HepG2 (cell line): ENCODE results near the gene COL9A2. TPM values are rescaled to one million over a fixed set of nuclear protein-coding genes. Genes with fewer than 3 reads are reported as not detected.

Experiments
- BRD4 ChIP-seq: sonication (generic); formaldehyde crosslinking; IDR thresholded peaks from 2 replicates; pipeline ENCODE4 v1.4.0; 2020; ENCODE audit warnings: missing genetic modification reagents
- CHCHD3 ChIP-seq: sonication (generic); formaldehyde crosslinking; IDR thresholded peaks from 2 replicates; pipeline ENCODE4 v1.8.0; 2022; ENCODE audit warnings: mild to moderate bottlenecking, missing genetic modification reagents, moderate library complexity
- GATA4 ChIP-seq: sonication (generic); IDR thresholded peaks from 2 replicates; pipeline ENCODE4 v1.6.1; 2016; ENCODE audit warnings: antibody characterized with exemption, low read depth, borderline replicate concordance
- JUNB ChIP-seq: sonication (generic); formaldehyde crosslinking; IDR thresholded peaks from 2 replicates; pipeline ENCODE4 v1.8.0; 2022; ENCODE audit warnings: missing genetic modification reagents, mild to moderate bottlenecking, borderline replicate concordance
- KLF6 ChIP-seq: IDR thresholded peaks from 2 replicates; pipeline ENCODE4 v1.8.0; 2016; ENCODE audit warnings: missing biosample characterization, missing genetic modification reagents
- MED1 ChIP-seq: sonication (generic); formaldehyde crosslinking; IDR thresholded peaks from 2 replicates; pipeline ENCODE4 v1.4.0; 2020; ENCODE audit warnings: missing genetic modification reagents
- NR2F1 ChIP-seq, 2 experiments: fragments of 450-650 bp in 1 of 2; formaldehyde crosslinking in 1 of 2; IDR thresholded peaks; 2 replicates each; pipeline versions ENCODE4 v1.5.0 to v1.6.1; 2016 to 2020; ENCODE audit warnings: mild to moderate bottlenecking in 1 of 2, missing compliant biosample characterization in 1 of 2, missing genetic modification reagents in 1 of 2, moderate library complexity in 1 of 2
- PHF21A ChIP-seq: sonication (generic); formaldehyde crosslinking; IDR thresholded peaks from 2 replicates; pipeline ENCODE4 v1.5.0; 2020; ENCODE audit warnings: mild to moderate bottlenecking, missing genetic modification reagents
- RXRA ChIP-seq: sonication (generic); formaldehyde crosslinking; IDR thresholded peaks from 2 replicates; pipeline ENCODE4 v1.5.1; 2020; ENCODE audit warnings: missing genetic modification reagents
- SP4 ChIP-seq: sonication (generic); formaldehyde crosslinking; IDR thresholded peaks from 2 replicates; pipeline ENCODE4 v1.8.1; 2023; ENCODE audit warnings: mild to moderate bottlenecking, missing genetic modification reagents
- SRF ChIP-seq: IDR thresholded peaks from 2 replicates; pipeline ENCODE4 v1.6.1; 2011; ENCODE audit warnings: mild to moderate bottlenecking, low read depth, low read length, moderate library complexity
- ZBTB7A ChIP-seq: sonication (generic); formaldehyde crosslinking; IDR thresholded peaks from 2 replicates; pipeline ENCODE4 v1.8.0; 2022; ENCODE audit warnings: mild to moderate bottlenecking, missing genetic modification reagents
- ZMYM3 ChIP-seq: sonication (generic); formaldehyde crosslinking; IDR thresholded peaks from 2 replicates; pipeline ENCODE4 v1.5.1; 2020; ENCODE audit warnings: mild to moderate bottlenecking, missing genetic modification reagents
- ZNF24 ChIP-seq: fragments of 450-650 bp; IDR thresholded peaks from 2 replicates; pipeline ENCODE4 v1.6.1; 2017; ENCODE audit warnings: antibody characterized with exemption, mild to moderate bottlenecking
- ZNF264 ChIP-seq: sonication (generic); formaldehyde crosslinking; IDR thresholded peaks from 2 replicates; pipeline ENCODE4 v1.4.0; 2020; ENCODE audit warnings: missing genetic modification reagents
- ZNF274 ChIP-seq: sonication (generic); formaldehyde crosslinking; IDR thresholded peaks from 2 replicates; pipeline ENCODE4 v1.5.1; 2020; ENCODE audit warnings: mild to moderate bottlenecking, missing genetic modification reagents
- ZNF430 ChIP-seq: sonication (generic); formaldehyde crosslinking; IDR thresholded peaks from 2 replicates; pipeline ENCODE4 v1.9.0; 2021; ENCODE audit warnings: mild to moderate bottlenecking, missing genetic modification reagents
- ZNF614 ChIP-seq: IDR thresholded peaks from 2 replicates; pipeline ENCODE4 v1.6.1; 2018; ENCODE audit warnings: missing biosample characterization, missing genetic modification reagents, inconsistent platforms, borderline replicate concordance
- ZNF7 ChIP-seq: IDR thresholded peaks from 2 replicates; pipeline ENCODE4 v1.6.1; 2016; ENCODE audit warnings: missing biosample characterization, missing genetic modification reagents
- ZNF737 ChIP-seq: sonication (generic); formaldehyde crosslinking; IDR thresholded peaks from 2 replicates; pipeline ENCODE4 v1.5.0; 2020; ENCODE audit warnings: missing genetic modification reagents, mild to moderate bottlenecking, borderline replicate concordance
- polyA plus RNA-seq, 8 experiments: library from polyadenylated mRNA; depleted of rRNA in 3 of 8; stranded (reverse) in 7 of 8; unstranded in 1 of 8; fragments of >200 nt; fragmentation: Illumina TruSeq in 4 of 8; extraction: Trizol in 4 of 8; gene quantifications; 2 replicates each; pipeline versions ENCODE4 v1.2.1 to v1.2.3, GENCODE V29; 2011 to 2016; ENCODE audit warnings: low read depth in 4 of 8, missing spikeins in 1 of 8, mixed read lengths in 1 of 8; ENCODE audit not compliant: insufficient read depth in 1 of 8
- total RNA-seq, 5 experiments: library from RNA; depleted of rRNA; stranded (reverse); fragments of >200 nt; fragmentation: Illumina TruSeq; extraction: Trizol; gene quantifications; 2 replicates each; pipeline ENCODE4 v1.2.3, GENCODE V29; 2016; ENCODE audit warnings: low read depth in 1 of 5
- TF ChIP-seq, protein P1 (sequence below): sonication (generic); formaldehyde crosslinking; IDR thresholded peaks from 2 replicates; pipeline ENCODE4 v1.9.0; 2021; ENCODE audit warnings: missing genetic modification reagents, mild to moderate bottlenecking, borderline replicate concordance
- TF ChIP-seq, protein P2 (sequence below): sonication (generic); formaldehyde crosslinking; IDR thresholded peaks from 2 replicates; pipeline ENCODE4 v1.8.0; 2022; ENCODE audit warnings: mild to moderate bottlenecking, missing genetic modification reagents, borderline replicate concordance
- TF ChIP-seq, protein P3 (sequence below): sonication (generic); formaldehyde crosslinking; IDR thresholded peaks from 2 replicates; pipeline ENCODE4 v1.5.0; 2020; ENCODE audit warnings: missing genetic modification reagents
- TF ChIP-seq, protein P4 (sequence below): sonication (generic); formaldehyde crosslinking; IDR thresholded peaks from 2 replicates; pipeline ENCODE4 v1.8.1; 2023; ENCODE audit warnings: mild to moderate bottlenecking, missing genetic modification reagents
- TF ChIP-seq, protein P5 (sequence below): sonication (generic); formaldehyde crosslinking; IDR thresholded peaks from 2 replicates; pipeline ENCODE4 v1.9.0; 2021; ENCODE audit warnings: missing genetic modification reagents, borderline replicate concordance

The COL9A2 gene
- total and polyA plus RNA-seq, 2 of the 13 experiments (the other 11 are each of a cell fraction or from before 2014, with no cell fraction given), result 20.2 to 26.9 TPM

DNA sequence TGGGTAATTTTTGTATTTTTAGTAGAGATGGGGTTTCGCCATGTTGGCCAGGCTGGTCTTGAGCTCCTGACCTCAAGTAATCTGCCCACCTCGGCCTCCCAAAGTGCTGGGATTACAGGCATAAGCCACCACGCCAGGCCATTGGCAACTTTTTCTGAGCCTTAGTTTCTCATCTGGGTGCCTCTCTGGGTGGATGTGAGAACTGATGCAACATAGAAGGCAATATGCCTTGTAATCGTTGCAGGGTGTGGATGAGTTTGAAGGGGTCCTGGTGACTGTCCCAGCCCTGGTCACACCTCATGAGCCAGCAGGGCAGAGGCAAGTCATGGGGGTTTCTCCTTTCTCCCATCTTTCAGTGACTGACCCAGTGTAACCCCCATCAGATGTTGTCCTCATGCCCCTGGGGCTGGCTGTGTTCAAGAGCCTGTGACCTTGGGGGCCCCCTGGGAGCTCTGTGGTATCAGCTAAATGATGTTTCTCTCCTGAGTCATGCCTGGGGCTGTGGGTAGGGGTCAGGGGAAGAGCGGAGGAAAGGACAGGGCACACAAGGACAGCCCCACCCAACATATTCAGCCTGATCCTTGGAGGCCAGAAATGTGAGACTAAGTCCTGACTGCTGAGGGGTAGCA, 3.6 kb downstream of the COL9A2 start (continued):
- TF ChIP-seq RXRA (CRISPR knock-in tag) (peak; percentile 85), JUNB (CRISPR knock-in tag) (no peak), SP4 (no peak), ZBTB7A (CRISPR knock-in tag) (no peak), ZNF274 (CRISPR knock-in tag) (no peak), CHCHD3 (no peak), MED1 (CRISPR knock-in tag) (peak; percentile 42; the same call in 1 of the 2 replicates), PHF21A (CRISPR knock-in tag) (0 out of 2 replicates have a peak, but pooled peaks have one; percentile 10), SRF (no peak), KLF6 (CRISPR knock-in tag) (no peak), ZNF430 (no peak), ZNF737 (no peak), ZNF614 (0 out of 2 replicates have a peak, but pooled peaks have one; percentile 27), NR2F1 (CRISPR knock-in tag; IDR thresholded peaks at IDR 0.05) (peak in 1 of 2 experiments; percentile 45; a peak in 2 of 4 replicates), BRD4 (CRISPR knock-in tag) (no peak), ZNF264 (CRISPR knock-in tag) (no peak), ZNF7 (CRISPR knock-in tag) (no peak), GATA4 (0 out of 2 replicates have a peak, but pooled peaks have one; percentile 6), ZMYM3 (CRISPR knock-in tag) (no peak), ZNF24 (no peak)
- TF ChIP-seq, protein P1, sequence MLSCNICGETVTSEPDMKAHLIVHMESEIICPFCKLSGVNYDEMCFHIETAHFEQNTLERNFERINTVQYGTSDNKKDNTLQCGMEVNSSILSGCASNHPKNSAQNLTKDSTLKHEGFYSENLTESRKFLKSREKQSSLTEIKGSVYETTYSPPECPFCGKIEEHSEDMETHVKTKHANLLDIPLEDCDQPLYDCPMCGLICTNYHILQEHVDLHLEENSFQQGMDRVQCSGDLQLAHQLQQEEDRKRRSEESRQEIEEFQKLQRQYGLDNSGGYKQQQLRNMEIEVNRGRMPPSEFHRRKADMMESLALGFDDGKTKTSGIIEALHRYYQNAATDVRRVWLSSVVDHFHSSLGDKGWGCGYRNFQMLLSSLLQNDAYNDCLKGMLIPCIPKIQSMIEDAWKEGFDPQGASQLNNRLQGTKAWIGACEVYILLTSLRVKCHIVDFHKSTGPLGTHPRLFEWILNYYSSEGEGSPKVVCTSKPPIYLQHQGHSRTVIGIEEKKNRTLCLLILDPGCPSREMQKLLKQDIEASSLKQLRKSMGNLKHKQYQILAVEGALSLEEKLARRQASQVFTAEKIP (CRISPR knock-in tag), result no peak
- TF ChIP-seq, protein P2, sequence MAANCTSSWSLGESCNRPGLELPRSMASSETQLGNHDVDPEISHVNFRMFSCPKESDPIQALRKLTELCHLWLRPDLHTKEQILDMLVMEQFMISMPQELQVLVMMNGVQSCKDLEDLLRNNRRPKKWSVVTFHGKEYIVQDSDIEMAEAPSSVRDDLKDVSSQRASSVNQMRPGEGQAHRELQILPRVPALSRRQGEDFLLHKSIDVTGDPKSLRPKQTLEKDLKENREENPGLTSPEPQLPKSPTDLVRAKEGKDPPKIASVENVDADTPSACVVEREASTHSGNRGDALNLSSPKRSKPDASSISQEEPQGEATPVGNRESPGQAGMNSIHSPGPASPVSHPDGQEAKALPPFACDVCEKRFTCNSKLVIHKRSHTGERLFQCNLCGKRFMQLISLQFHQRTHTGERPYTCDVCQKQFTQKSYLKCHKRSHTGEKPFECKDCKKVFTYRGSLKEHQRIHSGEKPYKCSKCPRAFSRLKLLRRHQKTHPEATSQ (CRISPR knock-in tag), result no peak
- TF ChIP-seq, protein P3, sequence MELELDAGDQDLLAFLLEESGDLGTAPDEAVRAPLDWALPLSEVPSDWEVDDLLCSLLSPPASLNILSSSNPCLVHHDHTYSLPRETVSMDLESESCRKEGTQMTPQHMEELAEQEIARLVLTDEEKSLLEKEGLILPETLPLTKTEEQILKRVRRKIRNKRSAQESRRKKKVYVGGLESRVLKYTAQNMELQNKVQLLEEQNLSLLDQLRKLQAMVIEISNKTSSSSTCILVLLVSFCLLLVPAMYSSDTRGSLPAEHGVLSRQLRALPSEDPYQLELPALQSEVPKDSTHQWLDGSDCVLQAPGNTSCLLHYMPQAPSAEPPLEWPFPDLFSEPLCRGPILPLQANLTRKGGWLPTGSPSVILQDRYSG (CRISPR knock-in tag), result no peak
- TF ChIP-seq, protein P4, sequence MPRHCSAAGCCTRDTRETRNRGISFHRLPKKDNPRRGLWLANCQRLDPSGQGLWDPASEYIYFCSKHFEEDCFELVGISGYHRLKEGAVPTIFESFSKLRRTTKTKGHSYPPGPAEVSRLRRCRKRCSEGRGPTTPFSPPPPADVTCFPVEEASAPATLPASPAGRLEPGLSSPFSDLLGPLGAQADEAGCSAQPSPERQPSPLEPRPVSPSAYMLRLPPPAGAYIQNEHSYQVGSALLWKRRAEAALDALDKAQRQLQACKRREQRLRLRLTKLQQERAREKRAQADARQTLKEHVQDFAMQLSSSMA (CRISPR knock-in tag), result no peak
- TF ChIP-seq, protein P5, sequence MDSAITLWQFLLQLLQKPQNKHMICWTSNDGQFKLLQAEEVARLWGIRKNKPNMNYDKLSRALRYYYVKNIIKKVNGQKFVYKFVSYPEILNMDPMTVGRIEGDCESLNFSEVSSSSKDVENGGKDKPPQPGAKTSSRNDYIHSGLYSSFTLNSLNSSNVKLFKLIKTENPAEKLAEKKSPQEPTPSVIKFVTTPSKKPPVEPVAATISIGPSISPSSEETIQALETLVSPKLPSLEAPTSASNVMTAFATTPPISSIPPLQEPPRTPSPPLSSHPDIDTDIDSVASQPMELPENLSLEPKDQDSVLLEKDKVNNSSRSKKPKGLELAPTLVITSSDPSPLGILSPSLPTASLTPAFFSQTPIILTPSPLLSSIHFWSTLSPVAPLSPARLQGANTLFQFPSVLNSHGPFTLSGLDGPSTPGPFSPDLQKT, result no peak
